Neural cell (in vitro differentiated cells): ENCODE measurements around the gene TADA2A.

Experiments
- EP300 ChIP-seq: fragments of 450-650 bp; conservative IDR thresholded peaks from 2 replicates; pipeline ENCODE4 v1.6.1; 2014; ENCODE audit warnings: antibody characterized with exemption, mild to moderate bottlenecking, moderate library complexity; ENCODE audit not compliant: poor library complexity, severe bottlenecking
- EZH2 ChIP-seq: fragments of 200-600, 300-800 bp; shearing (Covaris generic), sonication (generic); IDR thresholded peaks from 2 replicates; pipeline ENCODE4 v1.6.1; 2014; ENCODE audit warnings: antibody characterized with exemption, low read length, borderline replicate concordance, mild to moderate bottlenecking; ENCODE audit not compliant: insufficient read depth, poor library complexity, severe bottlenecking
- RAD21 ChIP-seq: fragments of 450-650 bp; conservative IDR thresholded peaks from 2 replicates; pipeline ENCODE4 v1.6.1; 2014; ENCODE audit warnings: antibody characterized with exemption, mild to moderate bottlenecking, moderate library complexity
- REST ChIP-seq: IDR thresholded peaks from 2 replicates; pipeline ENCODE4 v1.6.1; 2012; ENCODE audit warnings: borderline replicate concordance
- TAF1 ChIP-seq: IDR thresholded peaks from 2 replicates; pipeline ENCODE4 v1.6.1; 2012; ENCODE audit warnings: low read depth
- TF ChIP-seq, protein P1 (sequence below): fragments of 450-650 bp; IDR thresholded peaks from 2 replicates; pipeline ENCODE4 v1.5.1; 2014; ENCODE audit warnings: antibody characterized with exemption, mild to moderate bottlenecking, moderate library complexity; ENCODE audit not compliant: poor library complexity, severe bottlenecking

GRCh38 chr17:37519251-37519985, 112.7 kb downstream of the TADA2A start:
- TF ChIP-seq, protein P1, sequence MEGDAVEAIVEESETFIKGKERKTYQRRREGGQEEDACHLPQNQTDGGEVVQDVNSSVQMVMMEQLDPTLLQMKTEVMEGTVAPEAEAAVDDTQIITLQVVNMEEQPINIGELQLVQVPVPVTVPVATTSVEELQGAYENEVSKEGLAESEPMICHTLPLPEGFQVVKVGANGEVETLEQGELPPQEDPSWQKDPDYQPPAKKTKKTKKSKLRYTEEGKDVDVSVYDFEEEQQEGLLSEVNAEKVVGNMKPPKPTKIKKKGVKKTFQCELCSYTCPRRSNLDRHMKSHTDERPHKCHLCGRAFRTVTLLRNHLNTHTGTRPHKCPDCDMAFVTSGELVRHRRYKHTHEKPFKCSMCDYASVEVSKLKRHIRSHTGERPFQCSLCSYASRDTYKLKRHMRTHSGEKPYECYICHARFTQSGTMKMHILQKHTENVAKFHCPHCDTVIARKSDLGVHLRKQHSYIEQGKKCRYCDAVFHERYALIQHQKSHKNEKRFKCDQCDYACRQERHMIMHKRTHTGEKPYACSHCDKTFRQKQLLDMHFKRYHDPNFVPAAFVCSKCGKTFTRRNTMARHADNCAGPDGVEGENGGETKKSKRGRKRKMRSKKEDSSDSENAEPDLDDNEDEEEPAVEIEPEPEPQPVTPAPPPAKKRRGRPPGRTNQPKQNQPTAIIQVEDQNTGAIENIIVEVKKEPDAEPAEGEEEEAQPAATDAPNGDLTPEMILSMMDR: no peak
- TF ChIP-seq RAD21 (no peak), EP300 (no peak), REST (no peak), TAF1 (no peak), EZH2 (no peak)
